ACHN (cell line): ENCODE measurements around the gene DBN1.

Experiments used
- DNase-seq: peaks from one replicate; pipeline ENCODE4 v3.0.0-alpha.2; 2015
- in situ Hi-C: cut with HindIII; loops from 2 replicates; pipeline ENCODE4 v1.10.0; 2017; ENCODE audit warnings: low sequenced_read_pairs, low pct_ligation_motif_present, low pct_unique_long_range_greater_than_20kb

Gene DBN1

DNA sequence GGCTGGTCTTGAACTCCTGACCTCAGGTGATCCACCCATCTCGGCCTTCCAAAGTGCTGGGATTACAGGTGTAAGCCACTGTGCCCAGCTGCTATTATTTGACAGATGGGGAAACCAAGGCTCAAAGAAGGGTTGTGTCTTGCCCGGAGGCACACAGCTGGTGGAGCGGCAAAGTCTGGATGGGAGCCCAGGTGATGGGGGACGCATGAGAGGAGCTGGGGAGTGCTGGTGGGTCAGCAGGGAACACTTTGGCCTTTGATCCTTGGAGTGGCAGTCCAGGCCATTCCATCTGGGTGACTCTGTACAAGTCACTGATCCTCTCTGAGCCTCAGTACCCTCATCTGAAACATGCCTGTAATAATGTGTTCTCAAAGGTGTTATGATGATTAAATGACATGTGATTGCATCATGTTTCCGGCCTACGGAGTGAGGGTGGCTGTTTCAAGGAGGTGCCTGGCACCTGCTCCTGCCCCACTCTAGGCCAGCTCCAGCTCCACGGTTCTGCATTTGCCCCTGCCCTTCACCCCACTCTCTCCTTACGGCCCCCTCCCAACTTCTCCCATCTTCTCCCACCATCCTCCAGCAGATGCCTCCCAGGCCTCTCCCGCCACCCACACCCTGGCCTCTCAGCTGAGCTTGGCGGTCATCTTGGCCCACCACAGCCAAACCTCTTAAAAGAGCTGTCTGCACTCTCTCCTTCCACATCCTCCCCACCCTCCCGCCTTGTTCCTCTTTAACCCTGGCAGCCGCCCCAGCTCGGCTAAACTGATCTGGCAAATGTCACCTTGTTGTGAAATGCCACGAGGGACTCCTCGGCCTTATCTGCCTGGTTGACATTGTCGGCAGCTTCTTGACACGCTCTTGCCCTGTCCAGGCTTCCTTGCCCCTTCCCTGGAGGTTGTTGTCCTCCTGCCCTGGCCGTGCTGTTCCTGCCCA, 5.5 kb upstream of the DBN1 start:
- DNase-seq = no peak
- in situ Hi-C loops = no loop called here

DNA sequence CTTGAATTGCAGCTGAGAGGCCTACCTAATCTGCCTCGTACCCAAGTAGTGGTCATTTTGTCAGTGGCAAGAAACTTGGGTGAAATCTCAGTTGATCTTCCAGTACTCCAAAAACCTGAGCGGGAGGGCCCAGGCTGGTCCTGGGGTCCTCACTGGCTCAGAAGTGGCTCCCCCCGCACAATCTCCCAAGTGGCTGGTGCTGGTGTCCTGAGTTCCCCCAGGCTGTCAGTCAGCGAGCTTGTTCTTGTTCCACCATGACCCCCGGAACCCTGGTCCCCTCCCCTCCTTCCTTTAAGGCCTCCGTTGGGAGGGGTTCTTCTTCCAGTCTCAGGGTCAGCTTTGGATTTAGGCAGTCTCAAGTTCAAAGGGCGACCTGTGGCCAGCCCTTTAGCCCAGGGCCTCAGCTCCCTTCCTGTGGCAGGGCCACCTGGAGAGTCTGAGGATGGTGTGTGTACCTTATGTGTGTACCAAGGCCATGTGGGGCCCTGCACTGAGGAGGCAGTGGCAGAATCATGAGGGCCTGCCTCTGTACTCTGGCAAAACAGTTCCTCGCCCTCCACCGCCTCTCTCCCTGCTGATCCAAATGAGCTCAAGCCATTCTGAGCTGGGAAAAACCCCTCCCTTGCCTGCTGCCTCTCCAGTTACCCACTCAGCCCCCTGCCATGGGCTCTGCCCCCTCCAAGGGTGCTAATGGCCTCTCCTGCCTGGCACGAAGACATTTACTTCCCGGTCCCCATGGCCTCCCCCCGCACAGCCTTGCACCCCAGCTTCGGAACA, 4.5 kb upstream of the DBN1 start:
- no peak for DNase-seq
- in situ Hi-C loops = no loop called here

DNA sequence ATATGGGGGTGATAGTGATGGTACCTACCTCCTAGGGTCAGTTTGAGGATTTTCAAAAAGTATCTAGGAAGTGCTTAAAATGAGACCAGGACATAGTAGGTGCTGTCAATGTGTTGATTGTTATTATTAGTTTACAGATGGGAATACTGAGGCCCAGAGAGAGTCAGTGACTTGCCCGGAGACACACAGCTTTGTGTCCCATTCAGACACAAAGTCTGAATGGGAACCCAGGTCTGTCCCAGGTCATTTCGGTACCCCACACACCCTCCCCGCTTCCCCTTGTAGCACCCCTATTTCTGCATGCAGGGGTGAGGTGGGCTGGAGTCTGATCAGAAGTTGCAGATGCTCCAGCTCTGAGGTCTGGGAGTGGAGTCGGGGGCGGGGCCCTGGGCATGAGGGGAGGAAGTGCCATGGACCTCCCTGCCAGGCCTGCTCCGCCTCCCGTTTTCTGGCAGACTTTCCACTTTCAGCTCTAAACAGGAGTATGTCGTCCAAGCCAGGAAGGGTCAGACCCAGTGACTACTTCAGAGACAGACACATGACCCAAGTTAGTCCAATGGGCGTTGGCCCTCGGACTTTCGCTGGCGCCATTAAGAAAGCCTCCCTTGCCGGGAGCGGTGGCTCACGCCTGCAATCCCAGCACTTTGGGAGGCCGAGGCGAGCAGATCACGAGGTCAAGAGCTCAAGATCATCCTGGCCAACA, 3.2 kb upstream of the DBN1 start:
- no peak for DNase-seq
- in situ Hi-C loops = no loop called here

DNA sequence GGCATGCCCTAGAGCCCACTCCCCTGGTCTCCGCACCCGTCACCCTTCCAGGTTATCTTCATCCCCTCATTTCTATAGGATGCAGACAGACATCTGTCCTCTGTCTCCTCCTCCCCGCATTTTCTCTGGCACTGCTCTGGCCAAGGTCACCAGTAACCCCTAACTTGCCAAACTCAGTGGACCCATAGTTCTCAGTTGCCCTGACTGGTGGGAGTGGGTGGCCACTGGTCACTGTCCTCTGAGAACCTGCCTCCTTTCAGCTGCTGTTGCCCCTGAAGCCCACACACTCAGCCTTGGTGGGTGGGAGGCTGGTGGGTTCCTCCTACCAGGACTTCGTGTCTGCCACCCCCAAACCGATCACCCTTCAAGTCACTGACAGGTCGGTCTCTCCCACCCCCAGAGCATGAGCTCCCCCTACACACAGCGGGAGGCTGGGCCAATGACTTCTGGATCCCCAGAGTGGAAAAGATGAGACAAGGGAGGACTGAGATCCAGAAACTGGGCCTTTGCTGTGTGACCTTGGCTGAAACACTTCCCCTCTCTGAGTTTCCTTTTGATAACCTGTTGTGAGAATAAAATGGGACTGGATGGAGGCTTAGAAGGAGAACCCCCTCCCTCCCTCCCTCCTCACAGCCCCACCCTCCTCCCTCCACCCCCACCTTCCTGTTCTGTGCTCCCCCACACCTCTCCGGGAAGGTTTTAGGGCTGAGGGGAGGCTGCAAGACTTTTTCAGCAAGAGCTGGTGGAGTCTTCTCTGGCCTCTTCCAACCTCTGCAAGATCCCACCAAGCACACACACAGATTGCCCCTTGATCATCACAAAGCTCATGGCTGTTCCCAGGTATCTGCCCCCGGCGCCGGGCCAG, 2.4 kb upstream of the DBN1 start:
- DNase-seq = no peak
- in situ Hi-C loops = no loop called here

DNA sequence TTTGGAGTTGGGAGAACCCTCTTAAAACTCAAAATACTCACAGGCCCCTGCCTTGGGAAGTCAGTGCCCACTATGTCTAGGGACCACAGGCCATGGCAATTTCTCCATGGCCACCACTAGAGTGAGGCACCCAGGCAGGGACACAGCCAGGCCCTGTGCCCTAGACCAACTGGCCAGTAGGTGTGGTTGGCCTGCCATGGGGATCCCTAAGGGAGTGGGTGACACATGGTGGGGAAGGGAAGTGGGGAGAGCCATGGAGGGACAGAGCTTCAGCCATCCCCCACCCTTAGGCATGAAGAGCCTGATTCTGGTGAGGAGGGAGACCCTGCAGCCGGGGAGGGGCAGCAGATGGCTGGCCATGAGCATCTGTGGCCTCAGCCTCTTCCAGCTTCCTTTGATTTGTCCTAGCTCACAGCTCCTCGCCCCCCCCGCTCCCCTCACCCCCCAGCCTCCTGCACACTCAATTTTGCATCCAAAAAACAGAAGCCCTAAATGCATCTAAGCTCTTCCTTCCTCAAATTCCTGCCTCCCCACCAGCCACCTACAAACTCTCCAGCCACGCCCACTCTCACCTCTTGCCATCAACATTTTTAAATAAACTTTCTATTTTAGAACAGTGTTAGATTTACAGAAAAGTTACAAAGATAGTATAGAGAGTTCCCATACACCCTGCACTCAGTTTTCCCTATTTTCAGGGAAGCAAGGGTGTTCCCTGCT, 1.6 kb upstream of the DBN1 start:
- DNase-seq = no peak
- in situ Hi-C loops = no loop called here

DNA sequence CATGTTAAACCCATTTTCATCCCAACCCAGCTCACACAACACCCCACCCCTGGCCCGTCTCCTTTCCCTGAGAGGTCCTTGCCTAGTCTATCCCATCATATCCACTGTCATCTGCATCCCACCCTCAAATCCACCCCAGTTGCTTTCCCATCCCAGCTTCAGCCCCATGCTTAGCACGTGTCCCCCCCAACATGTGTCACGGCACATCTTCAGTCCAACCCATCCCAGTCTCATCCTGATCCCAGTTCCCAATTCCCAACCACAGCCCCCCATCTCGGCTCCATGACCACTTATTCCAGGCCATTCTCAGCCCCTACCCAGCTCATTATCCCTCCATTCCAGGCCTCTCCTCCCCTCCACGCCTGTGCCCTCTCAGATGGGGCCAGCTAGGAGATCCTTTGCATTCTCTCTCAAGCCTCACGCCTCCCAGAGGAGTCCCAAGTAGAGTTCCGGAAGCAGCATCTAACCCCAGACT, 605 bp upstream of the DBN1 start:
- in situ Hi-C loops = no loop called here
- DNase-seq = no peak

DNA sequence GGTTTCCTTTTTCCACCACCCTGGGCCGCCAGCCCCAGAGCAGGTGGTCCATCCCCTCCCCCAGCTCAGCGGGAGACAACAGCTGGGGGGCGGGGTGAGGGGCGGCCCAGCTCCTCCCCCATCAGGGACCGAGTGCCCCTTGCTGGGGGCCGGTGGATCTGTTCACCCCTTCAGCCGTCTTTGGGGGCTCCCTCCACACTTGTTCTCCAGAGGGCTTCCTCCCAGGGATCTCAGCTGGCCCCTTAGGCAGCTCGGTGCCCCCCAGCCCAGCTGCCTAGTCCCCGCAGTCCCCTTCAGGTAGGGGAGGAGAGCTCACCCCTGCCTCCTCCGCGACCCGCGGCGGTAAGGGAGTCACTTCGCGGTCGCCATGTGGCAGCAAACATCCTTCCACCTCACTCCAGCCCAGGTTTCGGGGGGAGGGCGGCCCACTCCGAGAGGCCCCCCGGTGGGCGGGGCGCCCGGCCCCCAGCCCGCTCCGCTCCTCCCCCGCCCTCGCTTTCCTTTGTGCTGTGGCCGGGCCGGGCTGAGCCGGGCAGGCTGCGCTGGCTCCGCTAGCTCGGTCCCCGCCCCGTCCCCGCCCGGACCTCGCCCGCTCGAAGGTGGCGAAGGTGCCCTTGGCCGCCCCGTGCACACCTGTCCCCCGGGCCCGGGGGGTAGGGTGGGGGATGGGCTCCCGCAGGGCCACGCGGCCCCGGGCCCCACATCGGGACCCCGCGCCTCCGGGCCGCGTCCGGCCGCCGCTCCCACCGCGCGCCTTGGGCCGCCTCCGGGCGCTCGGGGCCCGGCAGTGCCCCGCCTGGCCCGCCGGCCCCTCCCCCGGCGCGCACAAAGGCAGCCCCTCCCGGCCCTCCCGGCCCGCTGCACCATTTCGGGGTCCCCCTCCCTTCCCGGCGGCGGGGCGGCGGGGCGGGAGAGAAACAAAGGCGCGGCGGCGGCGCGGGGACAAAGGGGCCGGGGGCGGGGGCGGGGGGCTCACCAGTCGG, 683 bp downstream of the DBN1 start:
- in situ Hi-C loops = no loop called here
- no peak for DNase-seq

DNA sequence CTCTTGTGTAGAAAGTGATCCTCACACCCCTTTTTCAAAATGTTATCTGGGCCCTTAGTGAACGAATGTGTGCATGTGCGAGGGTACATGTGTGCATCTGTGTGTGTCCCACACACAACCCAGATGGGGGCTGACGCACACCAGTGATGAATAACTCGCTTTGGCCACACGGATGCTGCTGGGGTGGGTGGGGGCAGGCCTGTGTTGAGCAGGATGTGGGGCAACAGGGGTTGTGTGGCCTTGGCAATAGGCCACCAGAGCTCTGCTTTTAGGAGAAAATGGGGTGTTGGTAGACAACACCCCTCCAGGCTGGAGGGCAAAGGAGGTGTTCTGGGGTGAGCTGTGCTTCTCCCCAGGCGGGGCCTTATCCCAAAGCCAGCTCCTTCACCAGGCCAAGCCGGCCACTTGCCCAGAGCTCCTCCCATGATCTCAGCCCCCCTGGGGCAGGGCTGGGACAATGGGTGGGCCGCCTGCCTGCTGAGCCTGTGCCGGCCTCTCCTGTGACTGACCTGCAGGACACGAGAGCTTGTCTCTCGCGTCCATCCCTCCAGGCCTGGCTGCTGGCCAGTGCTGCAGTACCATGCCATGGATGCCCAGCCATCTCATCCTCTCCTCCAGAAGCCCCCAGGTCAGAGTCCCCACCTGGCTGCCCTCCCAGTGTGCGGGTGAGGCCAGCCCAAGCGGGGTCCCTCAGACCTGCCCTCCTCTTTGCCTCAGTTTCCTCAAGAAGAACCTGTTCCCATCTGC, 1.7 kb downstream of the DBN1 start:
- no peak for DNase-seq
- in situ Hi-C loops = no loop called here

DNA sequence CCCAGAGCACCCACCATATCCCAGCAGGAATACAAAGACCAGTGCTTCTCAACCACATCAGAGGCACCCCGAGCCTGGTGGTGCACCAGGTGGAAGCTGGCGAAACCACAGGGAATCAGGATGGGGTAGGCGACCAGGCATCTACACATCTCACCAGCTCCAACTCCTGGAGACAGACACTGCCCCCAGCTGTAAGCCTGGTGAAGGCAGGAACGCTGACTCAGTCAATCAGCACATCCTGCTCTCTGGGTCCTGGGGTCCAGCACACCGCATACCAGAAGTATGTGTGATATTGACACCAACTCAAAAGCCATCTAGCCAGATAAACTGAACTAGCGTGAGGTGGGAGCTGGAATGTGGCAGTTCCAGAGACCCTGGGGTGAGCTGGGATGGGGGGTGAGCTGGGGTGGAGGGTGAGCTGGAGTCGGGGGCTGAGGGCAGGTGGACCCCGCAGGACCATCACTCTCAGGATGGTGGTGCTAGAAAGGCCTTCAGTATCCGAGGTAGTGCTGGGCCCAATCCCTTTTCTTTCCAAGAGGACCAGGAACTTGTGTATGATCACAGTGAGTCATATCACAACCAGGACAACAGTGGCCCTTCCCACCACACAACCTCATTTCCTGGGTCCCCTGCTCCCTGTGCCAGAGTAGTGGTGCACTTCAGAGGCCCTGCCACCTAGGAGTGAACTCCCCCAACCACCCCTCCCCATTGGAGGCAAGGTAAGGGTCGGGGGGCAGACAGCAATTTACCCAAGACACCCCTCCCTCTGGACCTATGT, 2.5 kb downstream of the DBN1 start:
- DNase-seq = no peak
- in situ Hi-C loops = no loop called here

DNA sequence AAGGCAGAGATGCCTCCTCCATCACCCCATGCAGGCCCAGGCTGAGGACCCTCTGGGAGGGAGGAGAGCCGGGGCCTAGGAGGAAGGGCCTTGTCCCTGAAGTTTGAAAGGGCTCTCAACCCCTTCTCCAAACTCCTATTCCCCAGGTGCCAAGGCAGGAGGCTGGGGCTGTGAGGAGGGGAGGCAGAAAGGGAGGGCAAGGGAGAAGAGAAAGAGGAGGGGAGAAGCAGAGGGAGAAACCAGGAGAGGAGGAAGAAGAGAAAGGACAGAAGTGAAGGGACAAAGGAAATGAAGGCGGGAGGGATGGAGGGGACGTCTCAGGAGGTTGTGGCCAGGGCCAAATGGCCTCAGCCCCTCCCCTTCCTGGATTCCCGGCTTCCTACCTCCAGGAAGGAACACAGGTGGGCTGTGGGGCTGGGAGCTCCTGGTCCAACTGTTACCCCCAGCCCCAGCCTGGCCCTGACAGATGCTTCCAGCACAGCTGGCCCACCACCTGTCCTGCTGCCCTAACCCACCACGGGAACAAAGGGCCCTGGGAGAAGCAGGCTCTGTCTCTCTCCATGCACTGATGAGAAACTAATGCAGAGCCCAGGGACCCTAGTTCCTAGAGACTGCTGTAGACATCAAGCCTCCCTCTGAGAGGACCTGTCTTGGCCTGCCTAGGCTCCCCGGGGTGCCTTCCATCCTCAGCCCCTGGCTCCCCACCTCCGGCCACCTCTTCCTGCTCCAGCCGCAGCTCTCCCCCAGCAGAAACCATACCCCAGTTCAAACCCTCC, 3.5 kb downstream of the DBN1 start:
- DNase-seq = no peak
- in situ Hi-C loops = no loop called here

DNA sequence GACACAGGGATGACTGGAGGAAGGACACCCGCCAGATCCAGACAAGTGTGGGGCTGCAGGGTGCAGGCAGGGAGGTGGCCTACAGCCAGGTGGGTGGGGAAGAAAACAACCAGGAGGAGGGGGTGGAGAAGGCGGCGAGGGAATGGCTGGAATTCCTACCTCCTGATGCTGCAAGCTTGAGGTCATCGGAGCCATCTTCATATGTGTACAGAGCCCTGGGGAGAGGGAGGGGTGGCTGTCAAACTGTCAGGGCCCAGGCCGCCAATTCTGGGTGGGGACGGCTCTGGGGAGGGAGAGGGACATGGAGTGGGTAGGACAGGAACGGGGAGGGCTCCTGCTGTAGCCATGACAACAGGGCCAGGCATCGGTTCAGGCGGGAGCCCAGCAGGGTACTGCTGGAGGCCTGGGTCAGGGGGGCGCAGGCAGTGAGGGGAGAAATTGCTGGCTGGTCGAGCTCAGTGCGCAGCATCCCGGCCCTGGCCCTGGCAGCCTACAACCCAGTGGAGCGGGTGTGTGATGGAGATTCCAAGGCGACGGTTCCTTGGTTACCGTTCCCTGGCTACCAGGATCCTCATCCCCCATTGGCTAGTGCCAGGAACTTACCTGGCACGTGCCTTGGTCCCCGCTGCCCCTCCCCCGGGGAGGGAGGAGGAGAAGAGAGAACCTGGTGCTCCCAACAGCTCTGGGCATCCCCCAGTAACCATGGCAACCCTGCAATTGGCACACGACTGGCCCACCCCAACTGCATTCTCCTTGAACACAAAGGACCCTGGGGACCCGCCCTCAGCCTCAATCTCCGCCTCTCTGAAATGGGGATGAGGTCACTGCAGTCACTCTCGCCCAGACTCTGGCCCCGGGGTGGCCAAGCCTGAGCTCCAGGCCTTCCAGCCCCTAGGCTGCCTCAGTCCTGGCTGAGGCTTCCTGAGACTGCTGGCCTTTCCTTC, 4.5 kb downstream of the DBN1 start:
- DNase-seq = no peak
- in situ Hi-C loops = no loop called here

DNA sequence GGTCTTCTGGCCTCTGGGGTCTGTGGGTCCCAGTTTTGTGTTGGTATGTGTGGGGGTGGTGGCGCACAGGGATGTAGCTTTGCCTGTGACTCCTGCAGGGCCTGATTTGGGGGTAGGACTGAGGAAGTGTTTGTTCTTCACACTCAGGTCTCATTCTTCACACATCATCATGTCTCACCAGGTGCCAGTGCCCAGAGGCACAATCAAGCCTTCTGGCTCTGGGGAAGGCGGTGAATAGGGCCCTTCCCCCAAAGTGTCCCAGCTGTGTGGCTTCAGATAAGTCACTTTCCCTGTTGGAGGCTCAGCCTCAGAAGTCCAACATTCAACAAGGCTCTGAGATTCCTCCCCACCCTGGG, 5.1 kb downstream of the DBN1 start:
- in situ Hi-C loops = no loop called here
- DNase-seq = no peak

DNA sequence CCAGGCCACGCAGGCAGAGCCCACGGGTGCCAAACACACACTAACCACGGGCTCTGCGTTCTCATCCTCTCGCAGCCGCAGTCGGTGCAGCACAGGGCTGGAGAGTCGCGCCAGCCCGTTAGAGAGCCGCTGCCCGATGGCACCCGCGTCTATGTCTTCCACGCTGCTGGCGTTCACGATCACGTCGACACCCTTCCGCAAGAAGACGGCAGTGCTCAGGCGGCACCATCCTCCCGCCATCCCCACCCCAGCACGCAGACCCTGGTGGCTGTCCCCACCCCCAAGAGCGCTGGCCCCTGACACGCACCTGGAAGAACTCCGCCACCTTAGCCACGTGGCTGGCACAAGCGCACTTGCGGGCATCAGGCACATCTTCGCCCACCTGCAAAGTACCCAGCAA, 6.0 kb downstream of the DBN1 start:
- no peak for DNase-seq
- in situ Hi-C loops = no loop called here

DNA sequence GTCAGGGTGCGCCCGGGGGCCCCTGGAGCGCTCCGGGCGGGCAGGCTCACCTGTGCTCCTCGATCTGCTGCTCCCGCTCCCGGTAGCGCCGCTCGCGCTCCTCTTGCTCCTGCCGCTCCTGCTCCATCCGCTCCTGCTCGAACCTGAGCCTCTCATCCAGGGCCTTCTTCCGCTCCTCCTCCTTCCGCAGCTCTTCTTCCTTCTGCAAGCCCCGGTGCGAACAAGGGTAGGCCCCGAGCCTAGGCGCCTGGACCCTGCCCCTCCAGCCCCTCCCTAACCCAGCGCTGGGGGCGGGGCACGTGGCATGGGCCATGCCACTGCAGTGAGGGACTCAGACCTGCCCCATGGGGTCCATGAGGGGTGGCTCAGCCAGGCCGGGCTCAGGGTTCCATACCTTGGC, 6.6 kb downstream of the DBN1 start:
- in situ Hi-C loops = no loop called here
- DNase-seq = no peak
